Astrocyte of the cerebellum (primary cell): ENCODE results near the gene SNX27.

Experiments
- DNase-seq: peaks from one replicate; pipeline ENCODE4 v3.0.0-alpha.2; 2011; ENCODE audit warnings: low read depth
- H3K4me3 ChIP-seq: 2 replicates; pipeline ENCODE4 v1.5.1; 2011; ENCODE audit warnings: mild to moderate bottlenecking, low read depth, low read length, moderate library complexity
- CTCF ChIP-seq: IDR thresholded peaks from 2 replicates; pipeline ENCODE4 v1.5.1; 2012; ENCODE audit warnings: low read length, low read depth, moderate library complexity, mild to moderate bottlenecking; ENCODE audit errors: missing control alignments
- in situ Hi-C: cut with HindIII; loops from 2 replicates; pipeline ENCODE4 v1.10.0; 2017; ENCODE audit warnings: low sequenced_read_pairs

SNX27 gene

GRCh38 chr1:151619489-151620093, 7.7 kb downstream of the SNX27 start:
- in situ Hi-C loops, result no loop called here
- peak; percentile 26 for DNase-seq
- no peak overlapping the region for H3K4me3 ChIP-seq
- TF ChIP-seq CTCF, result no peak

GRCh38 chr1:151620286-151620685, 8.4 kb downstream of the SNX27 start:
- no peak for DNase-seq
- in situ Hi-C loops, result no loop called here
- TF ChIP-seq CTCF, result no peak
- no peak overlapping the region for H3K4me3 ChIP-seq

GRCh38 chr1:151621351-151621750, 9.5 kb downstream of the SNX27 start:
- TF ChIP-seq CTCF, result no peak
- no peak overlapping the region for H3K4me3 ChIP-seq
- in situ Hi-C loops, result no loop called here

GRCh38 chr1:151624783-151625182, 12.9 kb downstream of the SNX27 start:
- H3K4me3 ChIP-seq, result no peak overlapping the region
- DNase-seq, result no peak
- in situ Hi-C loops, result no loop called here
- TF ChIP-seq CTCF, result no peak

More at GRCh38 chr1:151621351-151621750, 9.5 kb downstream of the SNX27 start:
- DNase-seq, result no peak

- no peak for TF ChIP-seq CTCF
- in situ Hi-C loops, result no loop called here
- H3K4me3 ChIP-seq, result no peak overlapping the region
- DNase-seq, result no peak
Measured at GRCh38 chr1:151626740-151627334, 15.0 kb downstream of the SNX27 start.

GRCh38 chr1:151629278-151629677, 17.4 kb downstream of the SNX27 start:
- no peak for TF ChIP-seq CTCF
- in situ Hi-C loops, result no loop called here
- no peak for DNase-seq
- no peak overlapping the region for H3K4me3 ChIP-seq
